ENCODE measurements around the gene TNNI2.

GRCh38 chr11:1832211-1832919, 6.4 kb upstream of the TNNI2 start:
- no peak for TF ChIP-seq POLR2AphosphoS5 (IDR thresholded peaks at IDR 0.05; ENCODE audit: low read depth, low read length)
- TF ChIP-seq SIN3A (IDR thresholded peaks at IDR 0.05; ENCODE audit: borderline replicate concordance, insufficient read depth, low read length): no peak
- TF ChIP-seq REST (IDR thresholded peaks at IDR 0.05; ENCODE audit: insufficient read depth in 1 of 2, low read depth in 2 of 2, low read length in 2 of 2): no peak

Data from PFSK-1 (cell line).